ENCODE data around the gene SLCO4A1. TPM values are rescaled to one million over a fixed set of nuclear protein-coding genes. Genes with fewer than 3 reads are reported as not detected.

SLCO4A1 gene
- total and polyA plus RNA-seq, 2 donors (not counting 1 experiment from before 2014, with no cell fraction given): 0.50 TPM; not detected in 1

- Histone ChIP-seq H3K27ac (ENCODE audit: insufficient read depth, low read length) (no peak overlapping the region), H4K20me1 (ENCODE audit: control insufficient read depth, extremely low read depth, insufficient read depth, low read length) (no peaks in the 10 kb centered on the region), H3K36me3 (ENCODE audit: control insufficient read depth, insufficient read depth, low read length) (no peaks in the 10 kb centered on the region), H2AFZ (ENCODE audit: low read length) (no peak overlapping the region), H3K79me2 (ENCODE audit: control insufficient read depth, insufficient read depth, low read length) (no peaks in the 10 kb centered on the region), H3K4me2 (ENCODE audit: extremely low read depth, insufficient read depth, low read length) (no peak overlapping the region), H3K9me3 (ENCODE audit: control insufficient read depth, insufficient read depth, low read depth, low read length) (no peaks in the 10 kb centered on the region), H3K9ac (ENCODE audit: insufficient read depth, low read length) (no peak overlapping the region), H3K4me3 (replicated peaks in 1 of 4; ENCODE audit: control extremely low read depth in 1 of 4, insufficient read depth in 1 of 4, low read depth in 3 of 4, low read length in 4 of 4) (no peak overlapping the region), H3K27me3 (ENCODE audit: control insufficient read depth, insufficient read depth, low read length) (no peaks in the 10 kb centered on the region), H3K4me1 (ENCODE audit: control insufficient read depth, extremely low read depth, insufficient read depth, low read length) (peaks cover 7% of the 10 kb centered on the region)
- TF ChIP-seq CTCF (conservative IDR thresholded peaks at IDR 0.05 in 1 of 2, IDR thresholded peaks at IDR 0.05 in 1 of 2; ENCODE audit: low read depth in 1 of 2, low read length in 2 of 2): no peak
- no peak for TF ChIP-seq EZH2 (IDR thresholded peaks at IDR 0.05; ENCODE audit: low read length, missing control alignments)
- no peak for DNase-seq (ENCODE audit: low read depth in 2 of 2)
These were observed 15.7 kb downstream of the SLCO4A1 start for GRCh38 chr20:62657956-62658355.

- no peak overlapping the region for H3K4me3 ChIP-seq (replicated peaks in 1 of 4; ENCODE audit: control extremely low read depth in 1 of 4, insufficient read depth in 1 of 4, low read depth in 3 of 4, low read length in 4 of 4)
- peaks cover 5% of the 10 kb centered on the region for H3K4me1 ChIP-seq (ENCODE audit: control insufficient read depth, extremely low read depth, insufficient read depth, low read length)
- H3K36me3 ChIP-seq (ENCODE audit: control insufficient read depth, insufficient read depth, low read length): no peaks in the 10 kb centered on the region
- H3K9me3 ChIP-seq (ENCODE audit: control insufficient read depth, insufficient read depth, low read depth, low read length): no peaks in the 10 kb centered on the region
- H3K27ac ChIP-seq (ENCODE audit: insufficient read depth, low read length): no peak overlapping the region
- H3K4me2 ChIP-seq (ENCODE audit: extremely low read depth, insufficient read depth, low read length): no peak overlapping the region
- no peaks in the 10 kb centered on the region for H3K27me3 ChIP-seq (ENCODE audit: control insufficient read depth, insufficient read depth, low read length)
- H3K9ac ChIP-seq (ENCODE audit: insufficient read depth, low read length): no peak overlapping the region
- no peak for DNase-seq (ENCODE audit: low read depth in 2 of 2)
- no peaks in the 10 kb centered on the region for H4K20me1 ChIP-seq (ENCODE audit: control insufficient read depth, extremely low read depth, insufficient read depth, low read length)
- TF ChIP-seq EZH2 (IDR thresholded peaks at IDR 0.05; ENCODE audit: low read length, missing control alignments): no peak
- TF ChIP-seq CTCF (conservative IDR thresholded peaks at IDR 0.05 in 1 of 2, IDR thresholded peaks at IDR 0.05 in 1 of 2; ENCODE audit: low read depth in 1 of 2, low read length in 2 of 2): no peak
- H3K79me2 ChIP-seq (ENCODE audit: control insufficient read depth, insufficient read depth, low read length): no peaks in the 10 kb centered on the region
- H2AFZ ChIP-seq (ENCODE audit: low read length): no peak overlapping the region
These were observed 16.4 kb downstream of the SLCO4A1 start for GRCh38 chr20:62658593-62659178.

GRCh38 chr20:62659488-62660239, 17.4 kb downstream of the SLCO4A1 start:
- Histone ChIP-seq H3K36me3 (ENCODE audit: control insufficient read depth, insufficient read depth, low read length) (no peaks in the 10 kb centered on the region), H3K4me3 (replicated peaks in 1 of 4; ENCODE audit: control extremely low read depth in 1 of 4, insufficient read depth in 1 of 4, low read depth in 3 of 4, low read length in 4 of 4) (no peak overlapping the region), H3K4me1 (ENCODE audit: control insufficient read depth, extremely low read depth, insufficient read depth, low read length) (peaks cover 5% of the 10 kb centered on the region), H3K79me2 (ENCODE audit: control insufficient read depth, insufficient read depth, low read length) (no peaks in the 10 kb centered on the region), H3K4me2 (ENCODE audit: extremely low read depth, insufficient read depth, low read length) (no peak overlapping the region), H3K9ac (ENCODE audit: insufficient read depth, low read length) (no peak overlapping the region), H3K27ac (ENCODE audit: insufficient read depth, low read length) (no peak overlapping the region), H3K27me3 (ENCODE audit: control insufficient read depth, insufficient read depth, low read length) (no peaks in the 10 kb centered on the region), H2AFZ (ENCODE audit: low read length) (no peak overlapping the region), H4K20me1 (ENCODE audit: control insufficient read depth, extremely low read depth, insufficient read depth, low read length) (no peaks in the 10 kb centered on the region), H3K9me3 (ENCODE audit: control insufficient read depth, insufficient read depth, low read depth, low read length) (no peaks in the 10 kb centered on the region)
- TF ChIP-seq EZH2 (IDR thresholded peaks at IDR 0.05; ENCODE audit: low read length, missing control alignments) (no peak), CTCF (conservative IDR thresholded peaks at IDR 0.05 in 1 of 2, IDR thresholded peaks at IDR 0.05 in 1 of 2; ENCODE audit: low read depth in 1 of 2, low read length in 2 of 2) (no peak)
- no peak for DNase-seq (ENCODE audit: low read depth in 2 of 2)

Data from fibroblast of lung (primary cell).